Measurements from ENCODE around the gene CDH4.

The CDH4 gene

GRCh38 chr20:61436667-61437279 is 184.7 kb downstream of the CDH4 start:
- peak; percentile 33 for TF ChIP-seq CTCF (IDR thresholded peaks at IDR 0.05; ENCODE audit: low read depth, low read length)
- in situ Hi-C loops (cut with HindIII; ENCODE audit: low sequenced_read_pairs), result no loop called here
- DNase-seq (ENCODE audit: low read depth, low spot score), result peak; percentile 95
- no peak overlapping the region for H3K4me3 ChIP-seq (ENCODE audit: low read depth, low read length)

GRCh38 chr20:61437280-61438206 is 185.5 kb downstream of the CDH4 start:
- TF ChIP-seq CTCF (IDR thresholded peaks at IDR 0.05; ENCODE audit: low read depth, low read length), result no peak
- H3K4me3 ChIP-seq (ENCODE audit: low read depth, low read length), result no peak overlapping the region
- in situ Hi-C loops (cut with HindIII; ENCODE audit: low sequenced_read_pairs), result no loop called here
- DNase-seq (ENCODE audit: low read depth, low spot score), result peak; percentile 93

GRCh38 chr20:61438285-61438684 is 186.2 kb downstream of the CDH4 start:
- in situ Hi-C loops (cut with HindIII; ENCODE audit: low sequenced_read_pairs), result no loop called here
- no peak for TF ChIP-seq CTCF (IDR thresholded peaks at IDR 0.05; ENCODE audit: low read depth, low read length)
- no peak for DNase-seq (ENCODE audit: low read depth, low spot score)
- H3K4me3 ChIP-seq (ENCODE audit: low read depth, low read length), result no peak overlapping the region

GRCh38 chr20:61439251-61439650 is 187.2 kb downstream of the CDH4 start:
- DNase-seq (ENCODE audit: low read depth, low spot score), result no peak
- no peak overlapping the region for H3K4me3 ChIP-seq (ENCODE audit: low read depth, low read length)
- in situ Hi-C loops (cut with HindIII; ENCODE audit: low sequenced_read_pairs), result no loop called here
- no peak for TF ChIP-seq CTCF (IDR thresholded peaks at IDR 0.05; ENCODE audit: low read depth, low read length)

- in situ Hi-C loops (cut with HindIII; ENCODE audit: low sequenced_read_pairs), result no loop called here
- DNase-seq (ENCODE audit: low read depth, low spot score), result no peak
- H3K4me3 ChIP-seq (ENCODE audit: low read depth, low read length), result no peak overlapping the region
- TF ChIP-seq CTCF (IDR thresholded peaks at IDR 0.05; ENCODE audit: low read depth, low read length), result no peak
Measured at GRCh38 chr20:61440548-61441055, 188.5 kb downstream of the CDH4 start.

- H3K4me3 ChIP-seq (ENCODE audit: low read depth, low read length), result no peak overlapping the region
- in situ Hi-C loops (cut with HindIII; ENCODE audit: low sequenced_read_pairs), result no loop called here
- TF ChIP-seq CTCF (IDR thresholded peaks at IDR 0.05; ENCODE audit: low read depth, low read length), result no peak
- no peak for DNase-seq (ENCODE audit: low read depth, low spot score)
Measured at GRCh38 chr20:61441537-61441936, 189.5 kb downstream of the CDH4 start.

Data from astrocyte of the spinal cord (primary cell).